Ovary (tissue), 3 donors: ENCODE results near the gene NOS3.

Experiments
- CTCF ChIP-seq, 3 donors: fragments of 450-650 bp in 2 of 3; fragments of 200-600 bp in 1 of 3; IDR thresholded peaks; one replicate each; pipeline versions ENCODE4 v1.5.1 to v1.8.0; 2016 to 2022; ENCODE audit warnings: antibody characterized with exemption in 3 of 3, mild to moderate bottlenecking in 1 of 3
- POLR2A ChIP-seq: fragments of 450-650 bp; IDR thresholded peaks from one replicate; pipeline ENCODE4 v1.6.1; 2017; ENCODE audit warnings: antibody characterized with exemption, mild to moderate bottlenecking, moderate library complexity
- donor health status: DM: no; HTN: no; CAD: no.

- no peak for TF ChIP-seq CTCF (IDR thresholded peaks at IDR 0.05)
- no peak for TF ChIP-seq POLR2A
Measured at GRCh38 chr7:150943453-150943814, 47.4 kb upstream of the NOS3 start.
